ENCODE results near the gene TELO2. TPM values are rescaled to one million over a fixed set of nuclear protein-coding genes. Genes with fewer than 3 reads are reported as not detected.

The TELO2 gene
- total RNA-seq, 1 donor from 2014 or later = 74.8 TPM

GRCh38 chr16:1545044-1546040, 52.2 kb downstream of the TELO2 start:
- no peaks in the 10 kb centered on the region for H3K9me3 Mint-ChIP-seq
- peaks cover 40% of the 10 kb centered on the region for H3K36me3 Mint-ChIP-seq (ENCODE audit: low read depth)
- no peak for DNase-seq (ENCODE audit: low spot score)
- peak overlapping the region; percentile 60 for H3K27ac Mint-ChIP-seq
- intact Hi-C loops (cut with micrococcal nuclease) = no loop called here
- peaks cover 22% of the 10 kb centered on the region for H3K4me1 Mint-ChIP-seq (ENCODE audit: low read depth)
- no peak overlapping the region for H3K4me3 Mint-ChIP-seq (ENCODE audit: low read depth)
- H3K27me3 Mint-ChIP-seq (ENCODE audit: low read depth) = no peaks in the 10 kb centered on the region

- no peak overlapping the region for H3K4me3 Mint-ChIP-seq (ENCODE audit: low read depth)
- DNase-seq (ENCODE audit: low spot score) = no peak
- H3K27me3 Mint-ChIP-seq (ENCODE audit: low read depth) = no peaks in the 10 kb centered on the region
- intact Hi-C loops (cut with micrococcal nuclease) = no loop called here
- H3K4me1 Mint-ChIP-seq (ENCODE audit: low read depth) = peaks cover 22% of the 10 kb centered on the region
- no peaks in the 10 kb centered on the region for H3K9me3 Mint-ChIP-seq
- peaks cover 37% of the 10 kb centered on the region for H3K36me3 Mint-ChIP-seq (ENCODE audit: low read depth)
- H3K27ac Mint-ChIP-seq = no peak overlapping the region
Observed at GRCh38 chr16:1546430-1546829, 53.3 kb downstream of the TELO2 start.

GRCh38 chr16:1548233-1548632, 55.1 kb downstream of the TELO2 start:
- no peaks in the 10 kb centered on the region for H3K9me3 Mint-ChIP-seq
- intact Hi-C loops (cut with micrococcal nuclease) = no loop called here
- no peaks in the 10 kb centered on the region for H3K27me3 Mint-ChIP-seq (ENCODE audit: low read depth)
- no peak for DNase-seq (ENCODE audit: low spot score)
- H3K4me3 Mint-ChIP-seq (ENCODE audit: low read depth) = no peak overlapping the region
- H3K36me3 Mint-ChIP-seq (ENCODE audit: low read depth) = peaks cover 41% of the 10 kb centered on the region
- no peak overlapping the region for H3K27ac Mint-ChIP-seq
- peaks cover 16% of the 10 kb centered on the region for H3K4me1 Mint-ChIP-seq (ENCODE audit: low read depth)

- H3K27ac Mint-ChIP-seq = no peak overlapping the region
- H3K36me3 Mint-ChIP-seq (ENCODE audit: low read depth) = peaks cover 39% of the 10 kb centered on the region
Observed at GRCh38 chr16:1548727-1549126, 55.6 kb downstream of the TELO2 start.

GRCh38 chr16:1550069-1550468, 56.9 kb downstream of the TELO2 start:
- H3K36me3 Mint-ChIP-seq (ENCODE audit: low read depth) = peaks cover 38% of the 10 kb centered on the region
- no peak overlapping the region for H3K27ac Mint-ChIP-seq
- peaks cover 8% of the 10 kb centered on the region for H3K4me1 Mint-ChIP-seq (ENCODE audit: low read depth)
- no peak for DNase-seq (ENCODE audit: low spot score)
- no peak overlapping the region for H3K4me3 Mint-ChIP-seq (ENCODE audit: low read depth)
- no peaks in the 10 kb centered on the region for H3K27me3 Mint-ChIP-seq (ENCODE audit: low read depth)
- no peaks in the 10 kb centered on the region for H3K9me3 Mint-ChIP-seq
- intact Hi-C loops (cut with micrococcal nuclease) = no loop called here

More at GRCh38 chr16:1548727-1549126, 55.6 kb downstream of the TELO2 start:
- Mint-ChIP-seq H3K27me3 (ENCODE audit: low read depth) (no peaks in the 10 kb centered on the region), H3K9me3 (no peaks in the 10 kb centered on the region), H3K4me1 (ENCODE audit: low read depth) (peaks cover 12% of the 10 kb centered on the region), H3K4me3 (ENCODE audit: low read depth) (no peak overlapping the region)
- intact Hi-C loops (cut with micrococcal nuclease) = no loop called here
- no peak for DNase-seq (ENCODE audit: low spot score)

GRCh38 chr16:1550696-1551095, 57.5 kb downstream of the TELO2 start:
- peaks cover 39% of the 10 kb centered on the region for H3K36me3 Mint-ChIP-seq (ENCODE audit: low read depth)
- intact Hi-C loops (cut with micrococcal nuclease) = no loop called here
- no peaks in the 10 kb centered on the region for H3K27me3 Mint-ChIP-seq (ENCODE audit: low read depth)
- H3K4me3 Mint-ChIP-seq (ENCODE audit: low read depth) = no peak overlapping the region
- no peaks in the 10 kb centered on the region for H3K9me3 Mint-ChIP-seq
- H3K27ac Mint-ChIP-seq = no peak overlapping the region
- no peak for DNase-seq (ENCODE audit: low spot score)
- peaks cover 2% of the 10 kb centered on the region for H3K4me1 Mint-ChIP-seq (ENCODE audit: low read depth)

GRCh38 chr16:1551166-1551565, 58.0 kb downstream of the TELO2 start:
- Mint-ChIP-seq H3K4me3 (ENCODE audit: low read depth) (no peak overlapping the region), H3K4me1 (ENCODE audit: low read depth) (no peaks in the 10 kb centered on the region), H3K36me3 (ENCODE audit: low read depth) (peaks cover 37% of the 10 kb centered on the region), H3K27me3 (ENCODE audit: low read depth) (no peaks in the 10 kb centered on the region), H3K9me3 (no peaks in the 10 kb centered on the region), H3K27ac (no peak overlapping the region)
- DNase-seq (ENCODE audit: low spot score) = no peak
- intact Hi-C loops (cut with micrococcal nuclease) = no loop called here

- H3K4me3 Mint-ChIP-seq (ENCODE audit: low read depth) = no peak overlapping the region
- no peaks in the 10 kb centered on the region for H3K27me3 Mint-ChIP-seq (ENCODE audit: low read depth)
- H3K36me3 Mint-ChIP-seq (ENCODE audit: low read depth) = peaks cover 35% of the 10 kb centered on the region
- no peaks in the 10 kb centered on the region for H3K4me1 Mint-ChIP-seq (ENCODE audit: low read depth)
- H3K27ac Mint-ChIP-seq = no peak overlapping the region
- H3K9me3 Mint-ChIP-seq = no peaks in the 10 kb centered on the region
- intact Hi-C loops (cut with micrococcal nuclease) = no loop called here
- DNase-seq (ENCODE audit: low spot score) = no peak
Observed at GRCh38 chr16:1552129-1552528, 59.0 kb downstream of the TELO2 start.

GRCh38 chr16:1553946-1554825, 61.0 kb downstream of the TELO2 start:
- intact Hi-C loops (cut with micrococcal nuclease) = no loop called here
- no peaks in the 10 kb centered on the region for H3K9me3 Mint-ChIP-seq
- H3K4me1 Mint-ChIP-seq (ENCODE audit: low read depth) = no peaks in the 10 kb centered on the region
- no peaks in the 10 kb centered on the region for H3K27me3 Mint-ChIP-seq (ENCODE audit: low read depth)
- no peak overlapping the region for H3K4me3 Mint-ChIP-seq (ENCODE audit: low read depth)
- no peak overlapping the region for H3K27ac Mint-ChIP-seq
- DNase-seq (ENCODE audit: low spot score) = no peak
- H3K36me3 Mint-ChIP-seq (ENCODE audit: low read depth) = peaks cover 34% of the 10 kb centered on the region

- Mint-ChIP-seq H3K27ac (no peak overlapping the region), H3K9me3 (no peaks in the 10 kb centered on the region), H3K4me3 (ENCODE audit: low read depth) (no peak overlapping the region), H3K36me3 (ENCODE audit: low read depth) (peaks cover 26% of the 10 kb centered on the region), H3K27me3 (ENCODE audit: low read depth) (no peaks in the 10 kb centered on the region), H3K4me1 (ENCODE audit: low read depth) (peaks cover 6% of the 10 kb centered on the region)
- DNase-seq (ENCODE audit: low spot score) = no peak
- intact Hi-C loops (cut with micrococcal nuclease) = no loop called here
Observed at GRCh38 chr16:1554826-1555445, 61.8 kb downstream of the TELO2 start.

- H3K9me3 Mint-ChIP-seq = no peaks in the 10 kb centered on the region
- no peak overlapping the region for H3K4me3 Mint-ChIP-seq (ENCODE audit: low read depth)
- H3K27me3 Mint-ChIP-seq (ENCODE audit: low read depth) = no peaks in the 10 kb centered on the region
- no peak for DNase-seq (ENCODE audit: low spot score)
- H3K36me3 Mint-ChIP-seq (ENCODE audit: low read depth) = peaks cover 23% of the 10 kb centered on the region
- peaks cover 8% of the 10 kb centered on the region for H3K4me1 Mint-ChIP-seq (ENCODE audit: low read depth)
- no peak overlapping the region for H3K27ac Mint-ChIP-seq
- intact Hi-C loops (cut with micrococcal nuclease) = no loop called here
Observed at GRCh38 chr16:1556254-1556653, 63.1 kb downstream of the TELO2 start.

- Mint-ChIP-seq H3K4me1 (ENCODE audit: low read depth) (peaks cover 8% of the 10 kb centered on the region), H3K27ac (no peak overlapping the region), H3K4me3 (ENCODE audit: low read depth) (no peak overlapping the region), H3K27me3 (ENCODE audit: low read depth) (no peaks in the 10 kb centered on the region), H3K36me3 (ENCODE audit: low read depth) (peaks cover 23% of the 10 kb centered on the region), H3K9me3 (no peaks in the 10 kb centered on the region)
- intact Hi-C loops (cut with micrococcal nuclease) = no loop called here
- no peak for DNase-seq (ENCODE audit: low spot score)
Observed at GRCh38 chr16:1557074-1557473, 63.9 kb downstream of the TELO2 start.

Data from activated T-helper 2 cell treated with anti-CD3 and anti-CD28 coated beads, Interferon-gamma antibody, Interleukin-2, Interleukin-4, amounts not matched to agents 10 μg/mL and 5 μg/mL and 100 μg/mL, durations not matched to agents 14 hours and 24 hours and 36 hours (primary cell).